LHCN-M2 (cell line): ENCODE results near the gene VWA3B. TPM values are rescaled to one million over a fixed set of nuclear protein-coding genes. Genes with fewer than 3 reads are reported as not detected.
"Not testable (repeated sequence)": the region's sequence is repeated elsewhere in the genome, so short reads cannot be mapped to it uniquely, and the experiment has no call there.

Source experiments
- DNase-seq: peaks from one replicate; pipeline ENCODE4 v3.0.0-alpha.2; 2012; ENCODE audit warnings: low read depth
- total RNA-seq: library from RNA; depleted of rRNA; stranded (reverse); fragments of >200 nt; gene quantifications from 2 replicates; pipeline ENCODE4 v1.2.3, GENCODE V29; 2014

VWA3B gene
- total RNA-seq, 1 experiment from 2014 or later: not detected

DNA sequence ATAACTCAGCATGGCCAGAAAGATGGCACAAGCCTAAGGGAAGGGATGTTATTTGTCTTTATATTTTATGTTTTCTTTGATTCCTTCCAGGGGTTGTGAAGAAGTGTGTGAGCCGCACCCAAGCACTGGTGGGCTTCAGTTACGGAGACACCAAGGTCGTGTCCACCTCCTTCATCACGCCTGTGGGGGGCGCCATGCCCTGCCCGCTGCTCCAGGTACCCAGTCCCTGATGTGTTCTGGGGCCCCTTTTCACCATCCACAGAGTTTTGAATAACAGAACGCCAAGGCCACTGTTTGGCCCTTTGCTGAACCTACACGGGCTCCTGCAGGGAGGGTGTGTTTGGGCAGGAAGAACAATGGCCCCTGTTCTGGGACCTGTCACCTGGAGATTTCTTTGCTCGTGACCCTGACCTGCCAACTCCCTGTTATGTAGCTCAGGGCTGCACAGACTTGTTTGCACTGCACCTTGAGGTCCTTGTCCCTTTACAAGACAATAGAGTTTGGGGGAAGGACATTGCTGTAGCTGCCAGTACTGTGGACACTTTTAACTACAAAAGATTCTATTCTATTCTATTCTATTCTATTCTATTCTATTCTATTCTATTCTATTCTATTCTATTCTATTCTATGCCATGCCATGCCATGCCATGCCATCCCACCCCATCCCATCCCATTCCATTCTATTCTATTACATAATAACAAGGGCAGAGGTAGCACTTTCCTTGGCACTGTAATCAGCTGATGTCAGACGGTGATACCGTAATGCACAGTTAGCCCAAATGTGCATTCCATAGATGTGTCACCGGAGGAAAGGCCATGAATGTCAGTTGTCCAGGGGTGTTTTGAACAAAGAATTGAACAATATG lies 211.1 kb downstream of the VWA3B start:
- DNase-seq: no peak

GRCh38 chr2:98298683-98299164 lies 211.8 kb downstream of the VWA3B start:
- no peak for DNase-seq

GRCh38 chr2:98299211-98299905 lies 212.4 kb downstream of the VWA3B start:
- no peak for DNase-seq

DNA sequence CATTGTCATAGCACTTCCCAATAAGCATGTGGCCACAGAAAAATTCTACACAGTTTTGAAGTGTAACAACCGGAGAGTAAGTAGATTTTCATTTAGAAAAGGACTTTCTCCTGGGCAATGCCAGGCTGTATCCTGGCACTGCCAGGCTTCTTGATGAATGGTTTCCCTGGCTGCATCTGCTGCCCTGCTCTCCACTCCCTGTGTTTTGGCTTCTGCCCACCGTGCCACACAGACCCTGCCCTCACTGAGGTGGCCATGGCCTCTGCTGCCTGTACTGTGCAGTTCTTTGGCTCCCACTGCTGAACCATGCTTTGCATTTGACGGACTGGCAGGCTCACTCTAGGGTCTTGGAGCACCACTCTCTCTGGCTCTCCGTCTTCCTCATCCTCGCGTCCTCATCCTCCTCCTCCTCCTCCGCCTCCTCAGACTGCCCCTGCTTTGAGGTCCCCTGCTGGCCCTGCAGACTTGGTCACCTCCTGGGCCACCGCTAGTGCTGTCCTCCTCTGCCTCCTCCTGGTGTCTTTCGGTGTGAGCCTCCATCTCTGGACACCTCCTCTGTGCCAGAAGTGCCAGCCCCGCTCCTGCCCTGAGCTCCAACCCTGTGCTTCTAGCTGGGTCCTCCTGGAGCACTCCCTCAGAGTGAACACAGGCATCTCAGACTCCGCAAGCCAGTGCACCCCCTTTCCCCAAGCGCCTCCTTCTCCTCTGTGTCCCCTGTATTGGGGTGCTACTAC lies 213.3 kb downstream of the VWA3B start:
- DNase-seq: no peak

DNA sequence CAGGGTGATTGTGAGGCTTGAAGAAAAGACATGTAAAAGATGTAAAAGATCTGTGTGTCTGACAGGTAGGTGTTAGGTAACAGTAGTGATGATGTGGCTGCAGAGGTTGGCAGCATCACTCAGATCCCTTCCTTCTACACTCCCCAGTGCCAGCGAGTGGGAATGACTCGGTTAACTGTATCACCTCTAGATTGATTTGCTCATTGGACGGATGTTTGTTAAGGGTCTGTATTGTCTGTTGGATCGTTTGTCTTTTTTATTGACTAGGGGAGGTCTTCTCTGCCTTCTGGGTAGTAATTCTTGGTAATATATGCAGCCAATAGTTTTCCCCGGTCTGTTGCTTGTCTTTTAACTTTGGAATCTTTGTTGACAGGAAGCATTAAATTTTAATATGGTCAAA lies 214.5 kb downstream of the VWA3B start:
- no peak for DNase-seq

DNA sequence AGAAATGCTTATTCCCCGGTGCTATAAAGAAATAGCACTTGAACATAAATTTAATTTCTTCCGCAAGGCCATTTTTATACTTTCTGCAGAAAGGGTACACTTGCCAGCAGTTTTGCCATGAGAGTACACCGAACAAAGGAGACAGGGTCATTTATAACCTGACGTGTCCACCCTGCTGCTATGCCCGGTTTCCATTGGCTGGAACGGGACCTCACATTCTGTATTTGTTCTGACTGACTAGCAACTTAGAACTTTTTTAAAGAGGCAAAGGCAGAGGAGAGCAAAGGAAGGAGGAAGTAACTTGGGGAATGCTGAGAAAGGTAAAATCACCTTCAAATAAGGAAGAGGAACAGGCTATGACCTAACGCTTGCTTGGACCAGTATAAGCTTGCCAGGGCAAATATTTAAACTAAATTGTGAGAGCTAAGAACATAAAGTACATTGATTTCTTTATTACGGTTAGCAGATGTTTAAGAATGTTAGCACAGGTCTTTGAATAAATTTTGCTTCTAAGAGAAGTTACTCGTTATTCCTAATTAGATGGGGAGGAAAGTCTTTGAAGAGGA lies 220.2 kb downstream of the VWA3B start:
- not testable (repeated sequence) for DNase-seq

DNA sequence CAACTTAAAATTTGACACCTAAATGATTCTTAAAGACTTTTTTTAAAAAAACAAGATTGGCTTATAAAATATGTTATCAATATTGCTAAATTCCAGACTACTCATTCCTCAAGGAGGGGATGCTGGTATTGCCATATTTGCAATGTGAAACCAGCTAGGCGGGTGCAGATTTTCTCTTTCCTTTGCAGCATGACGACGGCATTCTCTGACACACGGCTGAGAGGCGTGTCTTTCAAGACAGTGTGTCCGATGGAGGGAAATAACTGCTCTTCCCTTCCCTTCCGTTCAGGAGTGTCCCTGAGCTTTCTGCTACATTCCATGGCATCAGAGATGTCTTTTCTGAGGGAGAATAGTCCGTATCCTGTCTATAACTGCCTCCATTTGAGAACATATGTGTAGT lies 221.1 kb downstream of the VWA3B start:
- DNase-seq: no peak

DNA sequence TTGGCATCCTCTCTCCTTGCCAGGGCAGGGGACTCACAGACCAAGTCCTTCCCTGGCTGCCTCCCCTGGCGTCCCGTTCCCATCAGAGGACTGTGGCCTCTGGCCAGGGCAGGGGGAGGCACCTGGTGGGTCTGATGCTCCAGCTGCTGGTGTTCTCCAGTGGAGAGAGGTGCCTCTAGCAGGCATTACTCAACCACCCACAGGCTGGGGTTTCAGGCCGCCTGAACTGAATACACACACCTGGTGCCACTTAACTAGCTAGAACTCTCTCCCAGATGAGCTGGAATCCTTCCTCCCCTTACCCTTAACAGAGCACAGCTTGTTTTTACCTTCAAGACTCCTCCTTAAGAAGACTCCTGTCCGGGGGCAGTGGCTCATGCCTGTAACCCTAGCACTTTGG lies 221.6 kb downstream of the VWA3B start:
- no peak for DNase-seq

DNA sequence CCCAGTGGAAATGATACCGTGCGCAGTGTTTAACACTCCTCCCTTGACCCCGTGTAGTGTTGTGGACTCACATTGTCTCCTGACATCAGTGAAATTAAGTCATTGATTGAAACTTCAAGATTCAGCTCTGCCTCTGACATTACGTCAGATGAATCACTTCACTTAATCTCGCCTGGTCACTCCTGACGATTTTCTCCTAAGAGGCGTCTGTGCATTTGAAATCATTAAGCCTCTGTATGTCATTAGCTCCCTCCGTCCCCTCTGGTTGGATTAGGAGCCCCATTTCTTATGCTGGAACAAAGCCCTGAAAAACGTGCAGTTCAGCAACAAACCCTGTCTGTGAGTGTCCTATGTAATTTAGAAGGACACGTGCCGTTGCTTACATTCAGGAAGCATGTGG lies 222.6 kb downstream of the VWA3B start:
- no peak for DNase-seq

DNA sequence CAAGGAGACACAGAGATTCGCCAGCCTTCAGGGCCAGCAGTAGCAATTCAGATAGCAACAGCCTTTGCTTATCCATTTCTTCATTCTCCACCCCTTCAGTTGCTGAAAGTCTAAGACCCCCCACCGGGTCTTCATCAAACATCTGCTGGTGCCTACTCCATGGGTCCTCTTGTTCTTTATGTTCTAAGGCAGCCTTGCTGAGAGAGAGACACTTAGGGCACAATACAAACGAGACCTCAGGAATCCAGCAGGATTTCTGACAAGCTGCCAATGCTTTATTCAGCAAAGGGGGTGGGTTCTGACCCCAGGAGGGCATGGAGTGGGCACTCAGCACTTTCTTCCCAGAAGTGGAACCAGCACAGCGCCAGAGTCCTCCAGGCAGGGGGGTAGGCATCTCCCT lies 223.0 kb downstream of the VWA3B start:
- DNase-seq: no peak

GRCh38 chr2:98311090-98311489 lies 224.1 kb downstream of the VWA3B start:
- no peak for DNase-seq

GRCh38 chr2:98311771-98312545 lies 225.0 kb downstream of the VWA3B start:
- no peak for DNase-seq

DNA sequence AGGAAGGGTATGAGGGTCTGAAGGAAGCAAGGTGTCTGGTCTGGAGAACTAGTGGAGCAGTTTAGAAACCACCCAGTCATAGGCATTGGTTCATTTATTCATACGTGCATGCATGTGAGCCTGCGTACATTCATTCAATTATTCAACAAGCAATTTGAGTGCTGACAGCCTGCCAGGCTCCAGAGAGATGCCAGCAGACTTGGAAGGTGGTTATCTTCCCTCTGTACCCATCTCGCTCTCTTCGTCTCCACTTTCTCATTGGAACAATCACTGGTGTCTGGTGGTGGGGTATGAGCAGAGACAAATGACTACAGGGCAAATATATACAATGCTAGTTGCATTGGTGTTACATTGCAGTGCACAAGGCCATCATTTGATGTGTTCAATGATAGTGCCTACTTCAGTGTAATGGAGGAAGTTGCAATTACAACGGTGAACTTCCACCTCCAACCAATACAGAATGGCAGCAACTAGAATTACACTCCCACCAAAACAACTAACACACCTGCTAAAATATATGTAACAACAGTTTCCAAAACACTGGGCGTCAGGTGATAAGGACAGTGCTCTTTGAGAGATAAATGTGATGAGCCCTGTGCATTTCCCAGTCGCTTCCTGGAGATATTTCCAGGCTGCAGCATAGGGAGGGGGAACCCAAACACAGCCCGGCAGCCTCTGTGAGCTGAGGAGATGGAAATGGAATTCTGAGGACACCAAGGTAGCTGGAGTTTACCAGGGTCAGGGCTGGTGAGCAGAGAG lies 226.7 kb downstream of the VWA3B start:
- DNase-seq: no peak

GRCh38 chr2:98314251-98314650 lies 227.3 kb downstream of the VWA3B start:
- no peak for DNase-seq

GRCh38 chr2:98315957-98316356 lies 229.0 kb downstream of the VWA3B start:
- no peak for DNase-seq

GRCh38 chr2:98317214-98317613 lies 230.2 kb downstream of the VWA3B start:
- no peak for DNase-seq

DNA sequence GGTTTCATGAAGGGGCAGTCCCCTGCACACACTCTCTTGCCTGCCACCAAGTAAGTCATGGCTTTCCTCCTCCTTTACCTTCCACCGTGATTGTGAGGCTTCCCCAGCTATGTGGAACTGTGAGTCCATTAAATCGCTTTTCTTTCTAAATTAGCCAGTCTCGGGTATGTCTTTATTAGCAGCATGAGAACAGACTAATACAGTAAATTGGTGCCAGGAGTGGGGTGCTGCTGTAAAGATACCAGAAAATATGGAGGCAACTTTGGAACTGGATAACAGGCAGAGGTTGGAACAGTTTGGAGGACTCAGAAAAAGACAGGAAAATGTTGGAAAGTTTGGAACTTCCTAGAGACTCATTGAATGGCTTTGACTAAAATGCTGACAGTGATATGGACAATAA lies 233.2 kb downstream of the VWA3B start:
- DNase-seq: not testable (repeated sequence)

- peak; percentile 77 for DNase-seq
These were observed 237.2 kb downstream of the VWA3B start for GRCh38 chr2:98324181-98324580.

- DNase-seq: no peak
These were observed 240.8 kb downstream of the VWA3B start for GRCh38 chr2:98327776-98328175.

- DNase-seq: no peak
These were observed 242.6 kb downstream of the VWA3B start for GRCh38 chr2:98329549-98329948.
